Stimulated activated CD8-positive, alpha-beta memory T cell treated with anti-CD3 and anti-CD28 coated beads, Interleukin-15, amount 100 ng/mL, for 48 hours (primary cell): ENCODE data around the gene RNF14.

ENCODE experiments used
- DNase-seq, 2 donors: peaks; one replicate each; pipeline ENCODE4 v3.0.0-alpha.2; 2020; ENCODE audit warnings: low read depth in 2 of 2

RNF14 gene, protein sequence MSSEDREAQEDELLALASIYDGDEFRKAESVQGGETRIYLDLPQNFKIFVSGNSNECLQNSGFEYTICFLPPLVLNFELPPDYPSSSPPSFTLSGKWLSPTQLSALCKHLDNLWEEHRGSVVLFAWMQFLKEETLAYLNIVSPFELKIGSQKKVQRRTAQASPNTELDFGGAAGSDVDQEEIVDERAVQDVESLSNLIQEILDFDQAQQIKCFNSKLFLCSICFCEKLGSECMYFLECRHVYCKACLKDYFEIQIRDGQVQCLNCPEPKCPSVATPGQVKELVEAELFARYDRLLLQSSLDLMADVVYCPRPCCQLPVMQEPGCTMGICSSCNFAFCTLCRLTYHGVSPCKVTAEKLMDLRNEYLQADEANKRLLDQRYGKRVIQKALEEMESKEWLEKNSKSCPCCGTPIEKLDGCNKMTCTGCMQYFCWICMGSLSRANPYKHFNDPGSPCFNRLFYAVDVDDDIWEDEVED

DNA sequence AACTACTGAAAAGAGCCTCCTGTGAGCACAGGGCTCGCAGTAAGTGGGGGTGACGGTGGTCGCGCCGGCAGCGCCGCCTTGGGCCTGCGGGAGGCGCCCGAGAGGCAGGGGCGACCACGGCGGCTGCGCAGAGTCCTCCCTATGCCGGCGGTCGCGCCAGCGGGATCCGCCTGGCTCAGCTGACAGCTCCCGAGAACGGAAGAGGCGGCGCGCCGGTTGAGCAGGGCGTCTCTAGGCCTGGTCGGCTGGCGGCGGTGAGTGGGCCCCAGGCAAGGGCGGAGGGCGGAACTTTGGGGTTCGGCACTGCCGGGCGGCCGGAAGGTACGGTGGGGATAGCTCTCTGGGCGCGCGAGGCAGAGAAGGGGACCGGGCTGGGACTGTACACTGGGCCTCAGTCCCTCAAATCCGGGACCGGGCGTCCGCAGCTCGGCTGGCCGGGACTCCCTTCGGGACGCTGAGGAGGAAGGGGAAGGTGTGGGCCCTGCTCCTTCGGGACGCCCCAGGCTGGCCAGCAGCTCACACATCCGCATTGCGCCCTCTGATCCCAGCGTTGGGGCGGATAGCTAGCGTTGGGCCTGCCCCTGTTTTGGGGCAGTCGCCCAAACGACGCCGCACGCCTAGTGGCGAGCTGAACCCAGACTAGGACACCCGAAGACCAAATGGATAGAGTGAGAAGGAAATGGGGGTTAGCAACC lies at the start of gene RNF14:
RNF14 (plus strand) TSS at position 192 of the 695 bp plus-strand sequence. CDS start 4,484 bp downstream, outside the sequence.
- peak; percentile 96 for DNase-seq

DNA sequence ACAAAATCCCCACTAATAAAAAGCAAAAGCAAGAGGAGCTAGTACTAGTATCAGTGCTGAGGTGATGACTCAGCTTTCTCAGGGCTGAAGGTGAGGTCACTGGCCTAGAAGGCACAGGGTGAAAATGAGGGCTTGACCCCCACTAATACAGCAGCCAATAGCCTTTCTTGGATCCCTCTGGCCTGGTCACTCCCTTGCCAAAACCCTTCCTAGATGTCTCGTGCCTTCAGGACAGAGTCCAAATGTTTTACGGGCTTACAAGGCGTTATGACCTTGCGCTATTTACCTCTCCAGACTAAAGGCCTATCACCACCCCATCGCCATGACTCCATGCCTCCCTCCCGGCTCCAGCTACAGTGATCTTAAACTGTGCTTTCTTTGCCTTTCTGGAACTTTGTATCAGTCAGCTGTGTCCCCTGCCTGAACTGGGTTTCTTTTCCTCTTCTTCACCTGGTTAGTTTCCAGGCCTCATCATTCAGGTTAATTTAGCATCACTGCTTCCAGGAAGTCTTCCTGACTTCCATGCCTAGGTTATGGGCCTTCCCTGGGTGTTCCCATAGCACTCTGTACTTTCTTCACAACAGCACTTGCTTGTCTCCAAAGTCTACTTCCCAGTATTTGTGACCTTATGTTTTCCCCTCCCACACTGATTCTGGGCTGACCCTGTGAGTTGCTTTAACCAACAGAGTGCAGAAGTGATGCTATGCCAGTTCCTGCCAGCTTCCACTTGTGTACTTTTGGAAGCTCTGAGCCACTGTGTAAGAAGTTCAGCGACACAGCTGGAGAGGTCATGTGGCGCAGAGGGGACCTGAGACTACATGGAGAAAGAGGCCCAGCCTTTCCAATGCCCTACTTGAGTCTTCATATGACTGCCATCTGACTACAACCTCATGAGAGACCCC lies 49.4 kb upstream of the RNF14 start:
- no peak for DNase-seq

DNA sequence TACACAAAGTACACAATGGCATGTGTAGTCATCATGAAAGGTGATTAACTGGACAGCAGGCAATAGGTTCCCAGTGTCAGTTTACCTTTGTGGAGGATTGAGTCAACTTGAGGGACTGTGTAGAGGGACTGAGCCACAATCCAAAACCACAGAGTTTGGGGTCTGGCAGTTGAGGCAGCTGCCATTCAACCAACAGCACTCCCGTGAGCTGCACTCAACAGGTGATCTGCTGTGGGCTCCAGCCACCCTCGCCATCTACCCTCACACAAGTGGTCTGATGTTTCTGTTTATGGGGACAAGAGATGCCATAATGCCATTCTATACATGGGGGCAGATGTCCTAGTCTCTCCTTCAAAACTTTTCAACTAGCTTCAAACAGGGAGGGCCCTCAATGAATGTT lies 48.1 kb upstream of the RNF14 start:
- DNase-seq: no peak

DNA sequence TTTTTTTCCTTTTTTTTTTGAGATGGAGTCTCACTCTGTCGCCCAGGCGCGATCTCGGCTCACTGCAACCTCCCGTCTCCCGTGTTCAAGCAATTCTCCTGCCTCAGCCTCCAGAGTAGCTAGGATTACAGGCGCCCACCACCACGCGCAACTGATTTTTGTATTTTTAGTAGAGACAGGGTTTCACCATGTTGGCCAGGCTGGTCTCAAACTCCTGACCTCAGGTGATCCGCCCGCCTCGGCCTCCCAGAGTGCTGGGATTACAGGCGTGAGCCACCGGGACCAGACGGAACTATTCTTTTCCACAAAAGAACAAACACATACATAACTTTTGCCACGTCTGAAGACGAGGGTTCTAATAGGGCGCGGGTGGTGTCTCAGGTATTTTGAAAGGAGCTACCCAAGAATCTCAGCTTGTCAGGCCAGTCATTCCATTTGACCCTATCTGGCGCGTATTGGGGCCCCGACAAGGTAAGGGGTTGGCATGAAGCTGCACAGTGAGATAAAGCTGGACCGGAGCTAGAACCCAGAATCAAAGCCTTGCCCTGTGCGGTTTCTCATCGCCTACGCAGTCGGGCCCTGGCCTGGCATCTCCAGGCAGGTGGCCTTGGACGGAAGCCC lies 46.0 kb upstream of the RNF14 start:
- peak; percentile 8 to 23 for DNase-seq

DNA sequence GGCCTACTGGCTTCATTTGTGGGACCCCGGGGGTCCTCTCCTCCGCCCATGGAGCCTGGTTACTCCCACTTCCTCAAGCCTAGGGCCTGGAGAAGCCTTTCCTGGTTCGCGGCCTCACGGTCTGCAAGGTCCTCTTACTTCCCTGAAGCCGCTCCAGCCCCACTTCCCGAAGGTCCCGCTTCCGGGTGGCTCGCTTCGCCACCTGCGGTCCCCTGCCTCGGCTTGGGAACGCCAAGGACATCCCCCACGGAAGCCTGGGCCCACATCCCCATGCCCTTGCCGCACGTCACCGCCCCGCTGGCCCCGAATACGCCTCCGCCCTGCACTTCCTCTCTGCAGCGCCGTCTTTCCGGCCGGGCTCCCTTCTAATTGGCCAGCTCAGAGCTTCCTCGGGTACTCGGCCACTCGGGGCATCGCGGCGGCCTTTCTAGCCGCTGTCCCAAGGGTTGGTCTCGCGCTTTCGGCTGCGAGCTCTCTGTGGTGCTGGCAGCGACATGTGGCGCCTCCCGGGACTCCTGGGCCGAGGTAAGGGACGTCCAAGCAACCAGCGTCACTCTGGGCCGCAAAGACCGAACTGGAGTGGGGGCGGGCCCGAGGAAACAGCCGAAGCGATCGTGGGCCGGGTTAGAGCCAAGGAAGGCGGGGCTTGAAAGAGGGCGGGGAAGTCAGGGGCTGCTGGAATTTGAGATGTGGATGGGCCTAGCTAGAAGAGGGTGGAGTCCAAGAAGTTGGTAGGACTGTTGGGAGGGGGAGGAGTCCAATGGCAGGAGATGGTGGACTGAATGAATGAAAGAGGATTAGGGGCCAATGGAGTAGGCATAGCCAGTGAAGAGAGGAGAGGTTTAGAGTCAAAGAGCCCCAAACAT lies 45.2 kb upstream of the RNF14 start, which contains the start of gene DELE1:
DELE1 (plus strand) TSS at position 424 of the 866 bp plus-strand sequence; CDS start at position 495, 71 bp downstream.
- DNase-seq: peak; percentile 89 to 95

DNA sequence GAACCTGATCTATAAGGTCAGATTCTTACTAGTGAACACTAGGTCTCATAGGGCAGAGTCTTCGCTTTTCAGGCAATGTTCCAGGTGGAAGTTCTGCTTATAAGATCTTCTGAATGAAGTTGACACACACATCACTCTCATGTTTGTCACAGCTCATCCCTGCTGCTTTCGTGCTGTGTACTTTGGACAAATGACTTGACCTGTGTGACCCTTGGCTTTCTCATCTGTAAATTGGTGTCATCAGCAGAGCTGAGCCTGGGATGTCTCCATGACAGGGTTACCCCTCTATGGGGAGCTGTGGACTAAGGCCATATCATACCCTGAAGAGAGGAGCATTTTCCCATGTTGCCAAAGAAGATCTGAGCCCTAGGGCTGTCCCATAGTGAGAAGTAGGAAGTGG lies 42.5 kb upstream of the RNF14 start:
- no peak for DNase-seq

DNA sequence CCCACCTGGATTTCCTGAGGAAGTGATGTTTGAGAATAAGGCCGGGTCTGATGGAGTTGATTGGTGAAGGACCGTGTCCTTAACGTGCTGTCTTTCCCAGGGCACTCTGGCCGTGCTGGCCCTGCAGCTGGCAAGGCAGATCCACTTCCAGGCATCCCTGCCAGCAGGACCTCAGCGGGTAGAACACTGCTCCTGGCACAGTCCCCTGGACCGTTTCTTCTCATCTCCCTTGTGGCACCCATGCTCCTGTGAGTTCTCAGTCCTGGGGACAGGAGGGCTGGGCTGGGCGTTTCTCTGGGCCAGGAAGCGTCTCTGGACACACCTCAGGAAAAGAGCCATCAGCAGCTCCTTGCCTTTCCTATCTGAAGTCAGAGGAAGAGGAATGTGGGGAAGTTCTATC lies 40.9 kb upstream of the RNF14 start:
- DNase-seq: no peak

DNA sequence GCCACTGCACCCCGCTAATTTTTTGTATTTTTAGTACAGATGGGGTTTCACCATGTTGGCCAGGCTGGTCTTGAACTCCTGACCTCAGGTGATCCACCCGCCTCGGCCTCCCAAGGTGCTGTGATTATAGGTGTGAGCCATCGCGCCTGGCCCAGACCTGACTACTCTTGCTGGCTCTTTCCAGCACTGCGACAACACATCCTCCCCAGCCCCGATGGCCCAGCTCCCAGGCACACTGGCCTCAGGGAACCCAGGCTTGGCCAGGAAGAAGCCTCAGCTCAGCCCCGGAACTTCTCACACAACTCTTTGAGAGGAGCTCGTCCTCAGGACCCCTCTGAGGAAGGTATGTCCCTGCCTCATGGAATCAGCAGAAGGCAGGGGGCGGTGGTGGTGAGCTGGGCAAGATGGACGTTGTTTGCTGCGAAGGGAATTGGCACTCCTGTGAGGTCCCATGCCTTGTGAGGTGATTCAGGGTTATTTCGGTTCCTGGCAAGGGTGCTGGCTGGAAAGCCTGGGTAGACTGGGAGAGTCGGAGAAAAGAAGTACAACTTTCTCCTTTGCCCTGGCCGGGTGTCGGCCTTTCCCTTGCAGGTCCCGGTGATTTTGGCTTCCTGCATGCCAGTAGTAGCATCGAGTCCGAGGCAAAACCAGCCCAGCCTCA lies 39.4 kb upstream of the RNF14 start:
- DNase-seq: no peak

DNA sequence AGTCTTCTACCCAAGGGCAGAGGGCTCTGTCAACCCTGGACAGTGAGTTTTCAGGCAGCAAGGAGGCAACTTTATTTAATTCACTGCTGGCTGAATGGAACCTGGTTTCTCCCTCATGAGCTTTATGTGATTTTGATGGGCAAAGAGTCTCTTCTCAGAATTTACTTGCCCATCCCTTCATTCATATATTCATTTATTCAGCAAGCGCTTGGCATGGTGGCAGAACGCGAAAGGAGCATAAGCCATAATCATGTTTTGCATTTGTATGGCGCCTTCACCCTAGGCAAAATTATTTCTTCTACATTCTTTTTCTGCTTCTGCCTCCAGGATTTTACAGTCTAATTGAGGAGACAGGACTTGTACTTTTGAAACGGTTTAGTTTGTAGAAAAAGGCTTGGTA lies 37.2 kb upstream of the RNF14 start:
- DNase-seq: no peak

DNA sequence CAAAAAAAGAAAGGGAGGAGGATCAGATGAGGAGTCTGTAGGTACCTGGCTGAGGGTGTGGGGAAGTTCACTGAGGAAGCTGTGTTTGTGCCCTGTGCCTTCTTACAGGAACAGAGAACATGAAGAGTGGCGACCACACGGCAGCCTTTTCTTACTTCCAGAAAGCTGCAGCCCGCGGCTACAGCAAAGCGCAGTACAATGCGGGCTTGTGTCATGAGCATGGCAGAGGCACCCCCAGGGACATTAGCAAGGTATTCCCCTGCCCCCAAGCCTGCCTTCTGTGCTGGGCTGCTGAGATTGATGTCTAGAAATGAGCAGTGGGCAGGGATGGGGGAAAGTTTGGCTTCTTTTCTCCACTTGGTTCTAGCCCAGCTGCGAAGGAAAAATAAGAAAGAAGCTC lies 35.8 kb upstream of the RNF14 start:
- DNase-seq: no peak

DNA sequence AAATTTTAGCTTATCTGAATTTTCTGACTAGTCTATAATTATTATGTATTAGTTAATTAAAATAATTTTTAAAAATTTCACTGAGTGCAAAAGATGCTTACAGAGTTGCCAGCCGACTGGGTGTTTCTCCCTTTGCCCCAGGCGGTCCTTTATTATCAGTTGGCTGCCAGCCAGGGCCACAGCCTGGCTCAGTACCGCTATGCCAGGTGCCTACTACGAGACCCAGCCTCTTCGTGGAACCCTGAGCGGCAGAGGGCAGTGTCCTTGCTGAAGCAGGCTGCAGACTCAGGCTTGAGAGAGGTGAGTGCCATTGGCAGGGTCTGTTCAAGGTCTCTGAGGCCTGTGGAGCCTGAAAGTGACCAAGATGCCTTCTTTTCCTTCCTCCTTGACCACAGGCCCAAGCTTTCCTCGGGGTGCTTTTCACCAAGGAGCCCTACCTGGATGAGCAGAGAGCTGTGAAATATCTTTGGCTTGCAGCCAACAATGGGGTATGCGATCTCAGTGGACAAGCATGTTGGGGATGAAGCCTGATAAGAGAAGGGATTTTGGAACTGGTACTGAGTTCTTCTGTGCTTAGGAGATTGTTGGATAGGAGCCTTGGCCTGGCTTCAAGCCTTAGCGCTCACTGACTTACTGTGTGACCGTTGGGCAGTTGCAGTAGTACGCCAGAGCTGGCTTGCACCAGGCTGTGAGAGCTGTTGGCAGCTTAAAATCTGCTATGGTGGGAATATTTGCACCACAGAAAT lies 34.6 kb upstream of the RNF14 start:
- no peak for DNase-seq

DNA sequence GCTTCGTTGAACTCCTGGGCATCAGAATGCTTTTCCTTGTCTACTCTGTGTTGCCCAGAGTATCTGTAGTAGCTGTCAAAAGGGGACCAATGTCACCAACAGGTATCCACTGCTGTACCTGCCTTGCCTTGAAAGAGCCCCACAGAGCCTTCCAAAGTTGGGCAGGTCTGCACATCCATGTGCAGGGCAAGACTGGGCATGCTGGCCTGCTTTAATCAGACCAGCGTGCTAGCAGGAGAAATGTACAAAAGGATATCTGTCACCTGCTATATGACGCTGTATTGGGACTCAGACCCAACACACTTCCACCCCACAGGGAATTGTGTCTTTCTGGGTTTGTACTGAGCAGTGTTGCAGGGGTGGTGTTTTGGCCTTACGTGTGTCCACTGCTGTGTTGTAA lies 33.4 kb upstream of the RNF14 start:
- DNase-seq: no peak

DNA sequence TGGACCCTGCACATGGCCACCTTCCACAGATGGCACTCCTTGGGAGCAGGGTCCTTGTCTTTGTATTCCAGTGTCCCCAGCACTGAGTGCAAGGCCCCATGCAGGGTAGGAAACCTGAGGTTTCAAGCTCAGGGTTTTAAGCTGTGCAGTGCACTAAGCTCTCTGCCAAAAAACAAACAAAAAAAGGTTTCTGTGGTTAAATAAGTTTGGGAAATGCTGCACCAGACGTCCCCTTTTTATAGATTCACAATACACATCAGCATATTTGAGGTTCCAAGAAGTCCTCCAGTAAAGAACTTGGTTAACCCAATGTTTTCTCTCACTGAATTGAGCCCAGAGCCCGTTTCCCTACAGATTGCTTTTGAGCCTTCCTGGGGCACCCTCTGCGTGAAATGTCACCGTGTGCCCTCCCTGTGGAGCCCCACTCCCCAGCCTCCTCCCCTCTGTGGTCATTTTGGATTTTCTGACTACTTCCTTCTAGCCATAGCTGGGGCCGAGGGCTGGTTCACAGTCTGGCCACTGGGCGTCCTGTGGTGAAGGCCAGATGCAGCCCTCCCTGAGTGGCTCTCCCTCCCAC lies 28.1 kb upstream of the RNF14 start:
- no peak for DNase-seq

DNA sequence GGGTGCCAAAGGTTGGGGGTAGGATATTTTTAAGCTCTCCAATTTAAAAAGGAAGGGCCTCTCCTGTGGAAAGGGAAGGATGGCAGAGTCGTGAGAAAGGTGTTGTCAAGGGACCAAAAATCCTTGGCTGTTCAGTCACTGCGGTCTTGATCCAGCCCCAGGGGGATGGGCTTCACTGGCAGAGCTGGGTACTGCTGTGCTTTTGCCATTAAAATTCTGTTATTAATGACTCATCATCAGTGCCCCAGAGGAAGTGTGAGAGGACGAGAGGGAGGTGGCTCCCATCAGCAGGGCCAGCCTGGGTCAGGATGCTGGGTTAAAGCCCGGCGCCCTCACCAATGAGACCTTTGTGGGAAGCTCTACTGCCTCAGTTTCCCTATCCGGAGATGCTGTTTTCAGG lies 27.6 kb upstream of the RNF14 start:
- no peak for DNase-seq

DNA sequence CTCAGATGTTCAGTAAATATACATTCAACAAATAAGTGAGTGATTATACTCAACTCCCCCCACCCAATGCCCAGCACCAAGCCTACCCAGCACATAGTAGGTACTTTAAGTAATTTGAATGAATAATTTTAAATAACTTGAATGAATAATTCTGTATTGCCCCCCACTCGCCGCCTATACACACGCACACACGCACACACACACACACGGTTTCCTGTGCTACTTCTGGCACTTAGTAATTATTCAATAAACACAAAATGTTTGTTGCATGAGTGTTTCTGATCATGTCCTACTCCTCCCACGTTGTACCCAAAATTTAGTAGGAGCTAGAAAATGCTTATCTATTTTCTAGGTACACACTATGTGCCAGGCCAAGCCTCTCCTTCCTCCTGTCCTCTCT lies 27.1 kb upstream of the RNF14 start:
- no peak for DNase-seq

DNA sequence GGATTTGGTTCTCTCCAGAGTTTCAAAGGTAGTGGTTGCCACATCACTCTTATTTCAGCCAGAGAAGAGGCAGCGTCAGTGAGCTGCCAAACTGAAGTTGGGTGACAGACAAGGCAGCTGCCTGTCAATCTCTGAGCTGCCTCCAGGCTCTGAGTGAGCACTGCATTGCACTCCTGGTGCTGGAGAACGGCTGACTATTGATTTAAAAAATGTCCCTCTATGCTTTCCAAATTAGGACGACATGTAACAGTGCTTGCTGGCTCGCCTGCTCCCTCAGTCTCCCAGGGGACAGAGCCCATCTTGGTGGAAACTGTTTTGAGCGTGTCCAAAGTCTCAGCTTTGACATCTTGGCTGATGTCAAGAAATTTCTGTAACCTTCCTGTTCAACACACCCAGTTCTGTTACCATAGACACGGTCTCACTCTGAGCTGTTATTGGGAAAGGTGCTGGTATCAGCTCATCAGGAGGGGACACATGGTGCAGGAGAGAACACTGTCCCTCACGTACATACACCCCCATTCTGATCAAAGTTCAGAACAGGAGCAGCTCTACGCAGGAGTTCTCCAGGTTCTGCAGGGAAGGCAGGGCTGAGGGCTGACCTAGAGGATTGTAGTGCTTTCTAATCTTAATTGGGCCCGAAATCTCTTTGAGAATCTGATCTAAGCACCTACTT lies 26.6 kb upstream of the RNF14 start:
- DNase-seq: no peak

DNA sequence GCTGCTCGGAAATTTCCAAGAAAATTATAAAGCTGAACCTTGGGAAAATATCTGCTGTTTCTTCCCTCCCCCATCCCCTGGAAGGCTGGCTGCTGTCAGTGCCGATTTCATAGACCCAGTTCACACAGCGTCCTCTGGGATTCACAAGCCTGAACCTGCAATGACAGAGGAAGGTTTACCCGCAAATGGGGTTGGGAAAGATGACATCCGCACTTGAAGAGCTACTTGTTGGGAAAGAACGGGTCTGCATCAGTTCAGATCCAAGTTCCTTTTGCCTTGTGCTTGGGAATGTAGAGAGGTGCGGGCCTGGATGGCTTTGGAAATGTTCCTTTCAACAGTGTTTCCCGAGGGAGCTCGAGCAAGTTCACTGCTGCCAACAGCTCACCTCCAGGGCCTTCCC lies 24.8 kb upstream of the RNF14 start:
- no peak for DNase-seq

DNA sequence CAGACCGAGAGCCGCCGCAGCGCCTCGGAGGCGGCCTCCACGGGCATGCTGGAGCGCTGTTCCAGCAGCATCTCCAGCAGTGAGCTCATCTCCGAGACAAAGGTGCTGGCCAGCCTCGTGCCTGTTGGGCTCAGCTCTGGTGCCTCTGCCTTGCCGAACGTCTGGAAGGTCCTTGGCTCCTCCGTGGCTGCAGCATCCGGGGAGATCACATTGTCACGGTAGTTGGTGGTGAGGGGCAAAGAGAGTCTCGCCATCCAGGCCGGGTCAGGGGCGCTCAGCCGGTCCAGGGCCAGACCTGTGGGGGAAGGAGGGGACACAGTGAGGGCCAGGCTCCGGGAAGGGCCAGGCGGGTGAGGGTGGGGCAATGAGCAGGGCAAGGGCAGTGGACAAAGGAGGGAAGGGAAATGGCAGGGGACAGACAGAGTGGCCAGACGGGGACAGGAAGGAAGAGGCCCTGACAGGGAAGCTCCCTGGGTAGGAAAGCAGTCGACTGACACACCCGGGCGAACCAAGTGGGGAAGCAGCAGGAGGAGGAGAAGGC lies 23.3 kb upstream of the RNF14 start:
- DNase-seq: no peak
